NB4 (cell line): ENCODE measurements around the gene RAD51B.

Experiments
- MYC ChIP-seq: IDR thresholded peaks from 2 replicates; pipeline ENCODE4 v1.6.1; 2011; ENCODE audit warnings: low read depth, low read length
- POLR2A ChIP-seq: IDR thresholded peaks from 2 replicates; pipeline ENCODE4 v1.6.1; 2011; ENCODE audit warnings: mild to moderate bottlenecking; ENCODE audit not compliant: insufficient read length; ENCODE audit errors: extremely low read depth
- TF ChIP-seq, protein P1 (sequence below): IDR thresholded peaks from one replicate; pipeline ENCODE4 v1.5.1; 2012; ENCODE audit warnings: low read depth, low read length
- TF ChIP-seq, protein P2 (sequence below): IDR thresholded peaks from 2 replicates; pipeline ENCODE4 v1.6.1; 2011; ENCODE audit warnings: low read depth, low read length

DNA sequence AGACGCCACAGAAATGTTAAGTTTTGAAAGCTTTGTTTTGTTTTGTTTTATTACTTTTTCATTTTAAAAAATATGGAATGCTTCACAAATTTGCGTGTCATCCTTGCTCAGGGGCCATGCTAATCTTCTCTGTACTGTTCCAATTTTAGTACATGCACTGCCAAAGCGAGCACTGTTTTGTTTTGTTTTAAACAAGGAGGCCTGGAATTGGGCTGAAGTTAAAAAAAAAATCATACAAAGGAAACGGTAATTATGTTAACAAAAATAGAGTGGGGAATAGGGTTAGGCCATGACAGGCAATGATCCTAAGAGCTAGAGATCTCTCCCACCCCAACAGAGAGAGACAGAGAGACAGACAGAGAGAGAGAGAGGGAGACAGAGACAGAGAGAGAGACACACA is 916.3 kb downstream of the RAD51B start:
- TF ChIP-seq, protein P1, sequence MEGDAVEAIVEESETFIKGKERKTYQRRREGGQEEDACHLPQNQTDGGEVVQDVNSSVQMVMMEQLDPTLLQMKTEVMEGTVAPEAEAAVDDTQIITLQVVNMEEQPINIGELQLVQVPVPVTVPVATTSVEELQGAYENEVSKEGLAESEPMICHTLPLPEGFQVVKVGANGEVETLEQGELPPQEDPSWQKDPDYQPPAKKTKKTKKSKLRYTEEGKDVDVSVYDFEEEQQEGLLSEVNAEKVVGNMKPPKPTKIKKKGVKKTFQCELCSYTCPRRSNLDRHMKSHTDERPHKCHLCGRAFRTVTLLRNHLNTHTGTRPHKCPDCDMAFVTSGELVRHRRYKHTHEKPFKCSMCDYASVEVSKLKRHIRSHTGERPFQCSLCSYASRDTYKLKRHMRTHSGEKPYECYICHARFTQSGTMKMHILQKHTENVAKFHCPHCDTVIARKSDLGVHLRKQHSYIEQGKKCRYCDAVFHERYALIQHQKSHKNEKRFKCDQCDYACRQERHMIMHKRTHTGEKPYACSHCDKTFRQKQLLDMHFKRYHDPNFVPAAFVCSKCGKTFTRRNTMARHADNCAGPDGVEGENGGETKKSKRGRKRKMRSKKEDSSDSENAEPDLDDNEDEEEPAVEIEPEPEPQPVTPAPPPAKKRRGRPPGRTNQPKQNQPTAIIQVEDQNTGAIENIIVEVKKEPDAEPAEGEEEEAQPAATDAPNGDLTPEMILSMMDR = no peak
- no peak for TF ChIP-seq POLR2A
- TF ChIP-seq, protein P2, sequence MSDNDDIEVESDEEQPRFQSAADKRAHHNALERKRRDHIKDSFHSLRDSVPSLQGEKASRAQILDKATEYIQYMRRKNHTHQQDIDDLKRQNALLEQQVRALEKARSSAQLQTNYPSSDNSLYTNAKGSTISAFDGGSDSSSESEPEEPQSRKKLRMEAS = no peak
- no peak for TF ChIP-seq MYC
